RWPE1 (cell line): ENCODE measurements around the gene LEMD2.
"Not testable (repeated sequence)": the region's sequence is repeated elsewhere in the genome, so short reads cannot be mapped to it uniquely, and the experiment has no call there.

Experiments used
- CTCF ChIA-PET: fragments of 350-600 bp; sonication (Branson Sonifier 250); formaldehyde crosslinking; extraction: SDS; loops from one replicate; lab custom pipeline; 2021; lab: Yijun Ruan, JAX
- POLR2A ChIA-PET: fragments of 400-600 bp; formaldehyde crosslinking; extraction: SDS; loops from one replicate; lab custom pipeline; 2020; ENCODE audit warnings: antibody characterized with exemption; ENCODE audit not compliant: low non-redundant PET; lab: Yijun Ruan, JAX
- DNase-seq: peaks from one replicate; pipeline ENCODE4 v3.0.0; 2012; ENCODE audit warnings: low spot score
- H3K27ac ChIP-seq: fragments of 450-650 bp; 2 replicates; pipeline ENCODE4 v1.5.1; 2017
- CTCF ChIP-seq: fragments of 450-650 bp; conservative IDR thresholded peaks from 2 replicates; pipeline ENCODE4 v1.5.1; 2017; ENCODE audit warnings: low read depth, mild to moderate bottlenecking

The LEMD2 gene

DNA sequence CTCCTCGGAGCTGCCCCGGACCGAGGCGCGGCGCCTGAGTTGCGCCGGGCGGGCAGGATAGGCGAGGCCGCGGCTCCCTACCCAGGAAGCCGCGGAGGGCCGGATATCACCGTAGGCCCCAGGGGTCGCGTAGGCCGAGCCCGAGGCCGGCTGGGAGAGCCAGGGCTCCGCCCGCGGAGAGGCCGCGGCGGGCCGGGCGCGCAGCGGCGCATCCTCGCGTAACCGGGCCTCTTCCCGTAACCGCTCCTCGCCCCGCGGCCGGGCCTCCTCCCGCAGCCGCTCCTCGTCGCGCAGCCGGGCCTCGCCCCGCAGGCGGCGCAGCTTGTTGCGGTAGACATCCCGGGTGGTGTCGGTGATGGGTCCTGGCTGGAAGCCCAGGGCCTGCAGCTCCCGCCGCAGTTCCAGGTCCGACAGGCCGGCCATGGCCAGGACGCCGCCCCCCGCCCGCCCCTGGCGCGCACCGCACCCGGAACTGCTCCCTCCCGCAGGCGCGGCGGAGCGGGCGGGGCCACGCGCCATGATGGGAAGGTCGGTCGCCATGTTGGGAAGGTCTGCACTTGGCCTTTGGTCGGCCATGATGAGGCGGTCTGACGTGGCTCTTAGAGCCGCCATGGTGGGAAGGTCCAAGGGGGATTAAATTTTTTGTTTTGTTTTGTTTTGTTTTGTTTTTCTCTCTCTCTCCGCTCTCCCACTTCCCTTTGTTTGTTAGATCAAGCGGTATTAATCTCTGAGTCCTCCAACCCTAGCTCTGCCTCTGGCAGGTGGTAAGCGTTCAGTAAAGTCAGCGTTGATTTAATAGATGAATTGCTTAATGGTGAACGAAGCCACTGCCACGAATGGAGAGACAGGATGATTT lies at the start of gene LEMD2:
Gene LEMD2 (minus strand): TSS at position 437 of the 856 bp plus-strand sequence. CDS start 14 bp downstream, at position 423.
- peak; percentile 88 for DNase-seq
- ChIA-PET CTCF (interaction anchor here (1.0 kb wide), 2 partner anchors 266 to 366 kb away, joined by 3 read pairs; no protein-coding TSS in a partner anchor), POLR2A (interaction anchor here (1.0 kb wide), 1 partner anchor 52 kb away, joined by 5 read pairs; no protein-coding TSS in a partner anchor)
- no peak for TF ChIP-seq CTCF
- peak within 1 kb of the TSS; percentile 92 for H3K27ac ChIP-seq

- peak; percentile 62 for DNase-seq
- POLR2A ChIA-PET, result no interaction called here
- H3K27ac ChIP-seq, result peak overlapping the region; percentile 95
- no peak for TF ChIP-seq CTCF
- CTCF ChIA-PET, result interaction anchor here (1.1 kb wide), 1 partner anchor 70 kb away, joined by 4 read pairs; no protein-coding TSS in a partner anchor
Measured at GRCh38 chr6:33837971-33838665, 49.2 kb upstream of the LEMD2 start.

GRCh38 chr6:33836806-33837469 lies 48.0 kb upstream of the LEMD2 start:
- no peak for TF ChIP-seq CTCF
- CTCF ChIA-PET, result no interaction called here
- POLR2A ChIA-PET, result no interaction called here

GRCh38 chr6:33834401-33835392 lies 45.8 kb upstream of the LEMD2 start:
- POLR2A ChIA-PET, result no interaction called here
- no peak for TF ChIP-seq CTCF
- H3K27ac ChIP-seq, result peak overlapping the region; percentile 75
- DNase-seq, result peak; percentile 69
- CTCF ChIA-PET, result interaction anchor here (0.6 to 1.6 kb wide), 5 partner anchors 63 to 193 kb away, joined by 3 to 5 read pairs (median 3); no protein-coding TSS in a partner anchor

More at GRCh38 chr6:33836806-33837469, 48.0 kb upstream of the LEMD2 start:
- DNase-seq, result no peak
- peak overlapping the region; percentile 95; the same call in 1 of the 2 replicates for H3K27ac ChIP-seq

DNA sequence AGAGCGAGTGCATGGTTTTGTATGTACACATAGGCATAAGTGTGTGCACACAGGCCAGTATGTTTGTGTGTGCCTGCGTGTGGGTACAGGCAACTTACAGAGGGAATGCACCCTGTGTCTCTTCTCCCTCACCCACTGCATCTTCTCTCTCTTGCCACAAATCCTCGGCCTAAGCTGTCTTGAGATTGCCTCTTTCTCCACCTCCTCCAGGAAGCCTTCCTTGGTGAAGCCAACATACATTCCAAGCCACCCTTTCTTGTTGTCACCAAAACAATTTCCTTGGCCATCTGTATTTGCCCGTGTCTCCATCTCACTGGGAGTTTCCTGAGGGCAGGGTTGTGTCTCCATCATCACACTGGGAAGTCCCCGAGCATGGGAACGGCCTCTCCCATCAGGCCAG lies 44.7 kb upstream of the LEMD2 start:
- H3K27ac ChIP-seq, result peak overlapping the region; percentile 75
- no peak for TF ChIP-seq CTCF
- POLR2A ChIA-PET, result no interaction called here
- CTCF ChIA-PET, result interaction anchor here (0.5 to 1.0 kb wide), 2 partner anchors 62 to 514 kb away, joined by 3 to 4 read pairs; no protein-coding TSS in a partner anchor
- no peak for DNase-seq

GRCh38 chr6:33832831-33833230 lies 43.9 kb upstream of the LEMD2 start:
- H3K27ac ChIP-seq, CTCF ChIA-PET, DNase-seq, POLR2A ChIA-PET: not testable (repeated sequence)

DNA sequence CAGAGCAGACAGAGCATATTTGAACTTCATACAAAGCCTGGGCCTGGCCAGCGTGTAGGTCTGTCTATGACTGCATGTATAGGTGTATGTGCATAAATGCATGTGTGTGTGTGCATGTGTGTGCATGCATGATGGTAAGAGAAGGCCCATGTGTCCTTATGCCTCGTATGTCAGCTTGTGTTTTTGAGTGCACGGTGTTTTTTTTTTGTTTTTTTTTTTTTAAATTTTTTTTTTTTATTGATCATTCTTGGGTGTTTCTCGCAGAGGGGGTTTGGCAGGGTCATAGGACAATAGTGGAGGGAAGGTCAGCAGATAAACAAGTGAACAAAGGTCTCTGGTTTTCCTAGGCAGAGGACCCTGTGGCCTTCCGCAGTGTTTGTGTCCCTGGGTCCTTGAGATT lies 42.8 kb upstream of the LEMD2 start:
- DNase-seq, CTCF ChIA-PET, H3K27ac ChIP-seq: not testable (repeated sequence)
- POLR2A ChIA-PET, result interaction anchor here (0.6 kb wide), 1 partner anchor 44 kb away, joined by 11 read pairs; no protein-coding TSS in a partner anchor
